Activated CD4-positive, alpha-beta T cell treated with anti-CD3 and anti-CD28 coated beads, Interleukin-2, amount 50 U/mL, for 24 hours (primary cell): ENCODE measurements around the gene CHCHD3.
"Not testable (repeated sequence)": the region's sequence is repeated elsewhere in the genome, so short reads cannot be mapped to it uniquely, and the experiment has no call there.

Experiments
- DNase-seq, 2 donors: peaks; one replicate each; pipeline ENCODE4 v3.0.0-alpha.2; 2020; ENCODE audit warnings: low read depth in 1 of 2, low spot score in 1 of 2

The CHCHD3 gene

GRCh38 chr7:132956556-132956955 lies 125.3 kb downstream of the CHCHD3 start:
- no peak for DNase-seq

GRCh38 chr7:132953468-132953867 lies 128.4 kb downstream of the CHCHD3 start:
- no peak for DNase-seq

GRCh38 chr7:132950725-132951124 lies 131.2 kb downstream of the CHCHD3 start:
- no peak for DNase-seq

GRCh38 chr7:132947011-132947410 lies 134.9 kb downstream of the CHCHD3 start:
- DNase-seq, result no peak

- no peak for DNase-seq
Observed at GRCh38 chr7:132944774-132945173, 137.1 kb downstream of the CHCHD3 start.

GRCh38 chr7:132943645-132944044 lies 138.2 kb downstream of the CHCHD3 start:
- DNase-seq, result no peak

- no peak for DNase-seq
Observed at GRCh38 chr7:132942701-132943100, 139.2 kb downstream of the CHCHD3 start.

GRCh38 chr7:132941905-132942304 lies 140.0 kb downstream of the CHCHD3 start:
- no peak for DNase-seq

- DNase-seq, result no peak
Observed at GRCh38 chr7:132941428-132941827, 140.5 kb downstream of the CHCHD3 start.

GRCh38 chr7:132940084-132940483 lies 141.8 kb downstream of the CHCHD3 start:
- DNase-seq, result no peak

- no peak for DNase-seq
Observed at GRCh38 chr7:132939495-132939894, 142.4 kb downstream of the CHCHD3 start.

- no peak for DNase-seq
Observed at GRCh38 chr7:132937286-132937685, 144.6 kb downstream of the CHCHD3 start.

- no peak for DNase-seq
Observed at GRCh38 chr7:132935608-132936007, 146.3 kb downstream of the CHCHD3 start.

GRCh38 chr7:132934017-132934416 lies 147.9 kb downstream of the CHCHD3 start:
- no peak for DNase-seq

GRCh38 chr7:132933072-132933458 lies 148.8 kb downstream of the CHCHD3 start:
- no peak for DNase-seq

GRCh38 chr7:132932296-132933071 lies 149.4 kb downstream of the CHCHD3 start:
- DNase-seq, result no peak

- DNase-seq, result no peak
Observed at GRCh38 chr7:132930881-132931280, 151.0 kb downstream of the CHCHD3 start.

GRCh38 chr7:132929944-132930343 lies 151.9 kb downstream of the CHCHD3 start:
- not testable (repeated sequence) for DNase-seq

GRCh38 chr7:132919771-132920170 lies 162.1 kb downstream of the CHCHD3 start:
- no peak for DNase-seq

- DNase-seq, result no peak
Observed at GRCh38 chr7:132915647-132916046, 166.2 kb downstream of the CHCHD3 start.

GRCh38 chr7:132910657-132911056 lies 171.2 kb downstream of the CHCHD3 start:
- no peak for DNase-seq

GRCh38 chr7:132907380-132907940 lies 174.4 kb downstream of the CHCHD3 start:
- DNase-seq, result no peak
